Measurements from ENCODE around the gene CDC34. TPM values are rescaled to one million over a fixed set of nuclear protein-coding genes. Genes with fewer than 3 reads are reported as not detected.

Gene CDC34
- total RNA-seq, 1 experiment from 2014 or later: 87.4 TPM

- TF ChIP-seq CTCF (IDR thresholded peaks at IDR 0.05 in 2 of 3, conservative IDR thresholded peaks at IDR 0.05 in 1 of 3; ENCODE audit: borderline replicate concordance in 1 of 3, insufficient read depth in 1 of 3, low read depth in 2 of 3, low read length in 2 of 3) (no peak), EZH2phosphoT487 (IDR thresholded peaks at IDR 0.05; ENCODE audit: borderline replicate concordance) (no peak), RAD21 (IDR thresholded peaks at IDR 0.05; ENCODE audit: low read depth) (no peak), MAX (IDR thresholded peaks at IDR 0.05) (no peak)
Observed at GRCh38 chr19:493391-494170, 38.0 kb upstream of the CDC34 start (continued).

DNA sequence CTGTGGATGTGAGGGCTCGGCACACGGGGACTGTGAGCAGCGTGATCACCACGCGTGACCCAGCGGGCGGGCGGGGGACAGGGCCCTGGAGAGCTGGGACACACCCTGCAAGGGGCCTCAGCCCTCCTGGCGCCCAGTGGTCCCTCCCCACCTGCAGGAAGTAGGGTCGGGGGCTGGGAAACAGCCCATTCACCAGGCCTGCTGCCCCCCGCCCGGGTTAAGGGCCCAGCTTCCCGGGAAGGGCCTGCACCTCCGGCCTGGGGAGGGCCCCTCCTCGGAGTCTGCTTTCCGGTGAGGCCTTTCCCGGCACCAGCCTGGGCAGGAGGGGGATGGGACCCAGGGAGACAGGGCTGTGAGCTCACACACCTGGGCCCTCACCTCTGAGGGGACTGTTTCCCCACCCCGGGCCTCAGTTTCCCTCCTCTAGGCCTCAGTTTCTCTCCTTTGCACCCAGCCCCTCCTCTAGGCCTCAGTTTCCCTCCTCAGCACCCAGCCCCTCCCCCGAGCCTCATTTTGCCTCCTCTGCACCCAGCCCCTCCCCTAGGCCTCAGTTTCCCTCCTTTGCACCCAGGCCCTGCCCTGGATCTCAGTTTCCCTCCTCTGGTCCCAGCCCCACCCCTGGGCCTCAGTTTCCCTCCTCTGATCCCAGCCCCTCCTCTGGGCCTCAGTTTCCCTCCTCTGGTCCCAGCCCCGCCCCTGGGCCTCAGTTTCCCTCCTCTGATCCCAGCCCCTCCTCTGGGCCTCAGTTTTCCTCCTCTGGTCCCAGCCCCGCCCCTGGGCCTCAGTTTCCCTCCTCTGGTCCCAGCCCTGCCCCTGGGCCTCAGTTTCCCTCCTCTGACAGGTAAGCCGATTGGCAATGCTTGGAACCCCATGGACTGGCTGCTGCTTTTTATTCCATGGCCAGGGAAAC lies 37.1 kb upstream of the CDC34 start:
- H3K4me3 ChIP-seq (replicated peaks in 1 of 2; ENCODE audit: low read depth in 1 of 2, low read length in 2 of 2): no peak overlapping the region
- H2AFZ ChIP-seq (ENCODE audit: low read depth, low read length, poor library complexity, severe bottlenecking): no peak overlapping the region
- no peaks in the 10 kb centered on the region for H3K36me3 ChIP-seq (ENCODE audit: control insufficient read depth in 1 of 2, insufficient read depth in 2 of 2, low read length in 2 of 2)
- H3K4me1 ChIP-seq (ENCODE audit: control insufficient read depth in 1 of 2, insufficient read depth in 2 of 2, low read length in 2 of 2): peaks cover 5 to 12% of the 10 kb centered on the region in 2 experiments
- POLR2A ChIA-PET: no interaction called here
- BruUV-seq (replicated peaks): no TSS peak
- H3K9me3 ChIP-seq (ENCODE audit: control insufficient read depth in 1 of 2, insufficient read depth in 1 of 2, low read depth in 1 of 2, low read length in 2 of 2): no peaks in the 10 kb centered on the region; a peak in 1 of 4 replicates
- no peaks in the 10 kb centered on the region for H3K79me2 ChIP-seq (ENCODE audit: insufficient read depth, low read length)
- DNase-seq (ENCODE audit: low read depth, low spot score) (no peak), ATAC-seq (no peak)
- CTCF ChIA-PET: interaction anchor here (2.2 to 2.6 kb wide), 2 partner anchors 12 to 16 kb away, joined by 11 to 29 read pairs; partner anchors contain the start of gene TPGS1
- no peak overlapping the region for H3K4me2 ChIP-seq (ENCODE audit: low read length)
- H3K9me2 ChIP-seq (ENCODE audit: insufficient read depth): no peaks in the 10 kb centered on the region
- no peaks in the 10 kb centered on the region for H3K27me3 ChIP-seq (ENCODE audit: insufficient read depth, low read length)
- no peak overlapping the region for H3K9ac ChIP-seq (ENCODE audit: low read length)
- no peak overlapping the region; the same call in 1 of the 2 replicates for H3K27ac ChIP-seq (ENCODE audit: low read depth, low read length)
- no peaks in the 10 kb centered on the region for H4K20me1 ChIP-seq (ENCODE audit: insufficient read depth)
- intact Hi-C loops (cut with micrococcal nuclease): no loop called here
- RAD21 ChIA-PET (ENCODE audit: low non-redundant PET in 1 of 2, low total read pairs in 2 of 2, uncharacterized antibody in 2 of 2, unreplicated experiment in 2 of 2): no interaction called here
- no peak for TF ChIP-seq SIN3A (IDR thresholded peaks at IDR 0.05; ENCODE audit: low read depth)
- no peak for TF ChIP-seq EZH2phosphoT487 (IDR thresholded peaks at IDR 0.05; ENCODE audit: borderline replicate concordance)
- TF ChIP-seq TCF7L2 (IDR thresholded peaks at IDR 0.05; ENCODE audit: borderline replicate concordance, extremely low read depth, insufficient read depth, insufficient read length): no peak
- TF ChIP-seq EGR1 (IDR thresholded peaks at IDR 0.05; ENCODE audit: low read depth): no peak
- TF ChIP-seq ZFX (IDR thresholded peaks at IDR 0.05): no peak
- TF ChIP-seq RAD21 (IDR thresholded peaks at IDR 0.05; ENCODE audit: low read depth): no peak
- TF ChIP-seq, protein P1, sequence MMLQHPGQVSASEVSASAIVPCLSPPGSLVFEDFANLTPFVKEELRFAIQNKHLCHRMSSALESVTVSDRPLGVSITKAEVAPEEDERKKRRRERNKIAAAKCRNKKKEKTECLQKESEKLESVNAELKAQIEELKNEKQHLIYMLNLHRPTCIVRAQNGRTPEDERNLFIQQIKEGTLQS (IDR thresholded peaks at IDR 0.05): no peak
- TF ChIP-seq POLR2A (IDR thresholded peaks at IDR 0.05; ENCODE audit: borderline replicate concordance, extremely low read depth, insufficient read depth, insufficient read length): no peak
- TF ChIP-seq FOSL1 (IDR thresholded peaks at IDR 0.05; ENCODE audit: low read depth): no peak
- TF ChIP-seq, protein P2, sequence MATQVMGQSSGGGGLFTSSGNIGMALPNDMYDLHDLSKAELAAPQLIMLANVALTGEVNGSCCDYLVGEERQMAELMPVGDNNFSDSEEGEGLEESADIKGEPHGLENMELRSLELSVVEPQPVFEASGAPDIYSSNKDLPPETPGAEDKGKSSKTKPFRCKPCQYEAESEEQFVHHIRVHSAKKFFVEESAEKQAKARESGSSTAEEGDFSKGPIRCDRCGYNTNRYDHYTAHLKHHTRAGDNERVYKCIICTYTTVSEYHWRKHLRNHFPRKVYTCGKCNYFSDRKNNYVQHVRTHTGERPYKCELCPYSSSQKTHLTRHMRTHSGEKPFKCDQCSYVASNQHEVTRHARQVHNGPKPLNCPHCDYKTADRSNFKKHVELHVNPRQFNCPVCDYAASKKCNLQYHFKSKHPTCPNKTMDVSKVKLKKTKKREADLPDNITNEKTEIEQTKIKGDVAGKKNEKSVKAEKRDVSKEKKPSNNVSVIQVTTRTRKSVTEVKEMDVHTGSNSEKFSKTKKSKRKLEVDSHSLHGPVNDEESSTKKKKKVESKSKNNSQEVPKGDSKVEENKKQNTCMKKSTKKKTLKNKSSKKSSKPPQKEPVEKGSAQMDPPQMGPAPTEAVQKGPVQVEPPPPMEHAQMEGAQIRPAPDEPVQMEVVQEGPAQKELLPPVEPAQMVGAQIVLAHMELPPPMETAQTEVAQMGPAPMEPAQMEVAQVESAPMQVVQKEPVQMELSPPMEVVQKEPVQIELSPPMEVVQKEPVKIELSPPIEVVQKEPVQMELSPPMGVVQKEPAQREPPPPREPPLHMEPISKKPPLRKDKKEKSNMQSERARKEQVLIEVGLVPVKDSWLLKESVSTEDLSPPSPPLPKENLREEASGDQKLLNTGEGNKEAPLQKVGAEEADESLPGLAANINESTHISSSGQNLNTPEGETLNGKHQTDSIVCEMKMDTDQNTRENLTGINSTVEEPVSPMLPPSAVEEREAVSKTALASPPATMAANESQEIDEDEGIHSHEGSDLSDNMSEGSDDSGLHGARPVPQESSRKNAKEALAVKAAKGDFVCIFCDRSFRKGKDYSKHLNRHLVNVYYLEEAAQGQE (IDR thresholded peaks at IDR 0.05; ENCODE audit: low read depth): no peak
- no peak for TF ChIP-seq ELF1 (IDR thresholded peaks at IDR 0.05; ENCODE audit: borderline replicate concordance, low read depth)
